Left colon (tissue), 2 donors: ENCODE measurements around the gene DUOX1. TPM values are rescaled to one million over a fixed set of nuclear protein-coding genes. Genes with fewer than 3 reads are reported as not detected.

Source experiments
- ATAC-seq: fragments of 200-7000 bp; cut with Tn5 transposase; one replicate; pipeline ENCODE4 v1.9.1; 2020; ENCODE audit warnings: mild to moderate bottlenecking, moderate library complexity
- DNase-seq, 2 donors: peaks; one replicate each; pipeline ENCODE4 v3.0.0-alpha.2; 2020
- intact Hi-C, 2 donors: fragments of 100-400 bp; cut with DNase I in 1 of 2; cut with micrococcal nuclease in 1 of 2; formaldehyde crosslinking; loops; one replicate each; pipeline versions ENCODE4 v1.11.2 to v1.14.0; 2022; cut with DNase I, micrococcal nuclease
- total RNA-seq, 2 donors: library from RNA; stranded (reverse); fragmentation: NEBNext Ultra II Directional; extraction: Animal tissue kit (Norgen Biotek cat#: 25700); gene quantifications; one replicate each; pipeline ENCODE4 v1.2.1, GENCODE V29; 2021
- donor health status: DM: no; HTN: no; CAD: no.
- donor health status: DM: yes; HTN: yes; CAD: no.

Gene DUOX1
- total RNA-seq, 2 donors from 2014 or later: 0.56 to 0.85 TPM

DNA sequence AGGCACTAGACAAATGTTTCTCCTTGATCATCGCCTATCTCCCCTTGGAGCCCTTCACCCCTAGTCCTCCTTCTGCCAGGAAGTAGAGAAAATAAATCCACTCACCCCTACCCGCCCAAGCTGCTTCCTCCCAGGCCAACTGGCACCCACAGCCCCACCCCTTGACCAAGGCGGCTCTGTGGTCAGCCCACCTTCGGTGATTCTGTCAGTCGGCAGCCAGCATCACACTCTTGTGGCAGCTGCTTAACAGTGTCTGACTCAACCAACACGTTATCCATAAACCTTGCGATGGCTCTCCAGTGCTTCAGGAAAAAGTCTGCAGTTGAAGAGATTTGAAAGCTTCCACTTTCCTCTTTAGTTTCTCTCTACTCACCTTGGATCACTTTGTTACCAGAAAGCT, 50.4 kb downstream of the DUOX1 start:
- intact Hi-C loops: no loop called here
- ATAC-seq (no peak), DNase-seq (peak in 1 of 2 donors; percentile 26)

DNA sequence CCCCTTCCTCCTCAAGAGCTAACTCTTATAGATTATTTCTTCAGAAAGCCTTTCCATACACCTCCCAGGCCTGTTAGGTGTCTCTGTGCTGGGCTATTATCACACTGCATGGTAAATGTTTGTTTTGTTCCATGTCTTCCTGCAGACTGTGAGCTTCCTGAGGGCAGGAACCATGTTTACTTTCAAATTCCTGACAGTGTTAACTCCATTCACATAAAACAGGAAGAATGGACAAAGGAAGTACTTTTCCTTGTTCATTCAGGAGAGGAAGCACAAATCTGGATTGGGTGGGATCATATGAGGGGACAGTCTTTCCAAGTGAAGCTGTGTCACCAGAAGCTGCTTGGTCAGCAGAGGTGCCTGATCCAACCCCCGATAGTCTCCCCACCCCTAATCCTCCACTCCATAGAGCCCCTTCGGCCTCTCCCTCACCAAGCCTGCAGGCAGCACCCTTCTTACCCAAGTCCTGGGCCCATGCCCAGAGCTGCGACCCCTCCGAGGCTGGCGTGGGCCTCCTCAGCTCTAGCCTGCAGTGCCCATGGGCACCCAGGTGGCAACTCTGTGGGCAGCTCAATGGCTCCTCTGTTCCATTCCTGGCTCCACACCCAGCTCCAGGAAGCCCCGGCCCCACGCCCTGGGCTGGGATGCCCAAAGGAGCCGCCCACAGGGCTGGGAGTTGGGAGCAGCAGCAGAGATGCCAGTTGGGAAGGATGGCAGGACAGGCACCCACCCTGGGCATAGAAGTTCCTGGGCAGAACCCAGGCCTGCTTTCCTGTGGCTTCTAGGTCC, 51.0 kb downstream of the DUOX1 start:
- intact Hi-C loops: no loop called here
- ATAC-seq (peak; percentile 11), DNase-seq (peak in 1 of 2 donors; percentile 12)

- intact Hi-C loops: no loop called here
- DNase-seq (peak in 1 of 2 donors; percentile 40), ATAC-seq (peak; percentile 33)
Observed at GRCh38 chr15:45181491-45182285, 51.9 kb downstream of the DUOX1 start.

- intact Hi-C loops: no loop called here
- ATAC-seq (no peak), DNase-seq (no peak)
Observed at GRCh38 chr15:45182996-45183395, 53.2 kb downstream of the DUOX1 start.

DNA sequence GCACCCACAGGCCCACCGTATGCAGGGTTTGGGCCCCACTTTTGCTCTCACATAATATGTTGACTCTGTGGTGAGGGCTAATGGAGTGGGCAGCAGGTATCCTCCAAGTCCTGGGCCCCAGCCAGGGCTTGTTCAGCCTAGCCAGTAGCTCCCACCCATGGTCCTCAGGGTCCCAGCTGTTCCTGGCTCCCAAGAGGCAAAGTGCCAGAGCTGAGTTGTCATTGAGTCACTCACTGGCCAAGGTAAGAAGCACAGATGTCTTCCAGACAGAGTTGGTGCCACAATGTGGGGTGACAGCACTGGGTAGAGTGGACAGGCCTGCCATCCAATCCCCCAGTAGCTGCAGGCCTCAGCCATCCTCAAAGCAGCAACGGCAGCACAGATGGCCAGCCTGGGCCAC, 53.7 kb downstream of the DUOX1 start:
- DNase-seq (no peak), ATAC-seq (no peak)
- intact Hi-C loops: no loop called here

DNA sequence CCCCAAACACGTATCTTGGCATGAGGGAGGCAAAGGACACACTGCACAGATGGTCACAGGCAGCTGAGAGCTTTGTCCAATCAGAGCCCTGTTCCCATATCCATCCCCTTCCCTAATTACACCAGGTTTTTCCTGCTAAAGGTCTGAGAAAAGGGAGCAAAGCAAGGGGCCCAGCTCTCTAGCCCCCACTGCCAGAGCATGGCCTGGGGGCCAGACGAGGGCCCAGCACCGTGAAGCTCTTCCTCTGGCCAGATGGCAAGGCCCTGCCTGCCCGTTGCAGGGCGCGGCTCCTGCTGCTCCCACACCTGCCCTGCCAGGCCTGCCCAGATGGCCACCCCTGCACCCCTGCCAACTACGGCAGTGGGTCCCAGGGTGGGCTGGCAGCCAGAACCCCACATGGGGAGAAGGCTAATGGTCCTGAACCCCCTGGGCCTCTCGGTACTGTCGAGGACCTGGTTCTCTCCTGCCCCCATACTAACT, 54.8 kb downstream of the DUOX1 start:
- intact Hi-C loops: no loop called here
- DNase-seq (no peak), ATAC-seq (peak; percentile 31)

DNA sequence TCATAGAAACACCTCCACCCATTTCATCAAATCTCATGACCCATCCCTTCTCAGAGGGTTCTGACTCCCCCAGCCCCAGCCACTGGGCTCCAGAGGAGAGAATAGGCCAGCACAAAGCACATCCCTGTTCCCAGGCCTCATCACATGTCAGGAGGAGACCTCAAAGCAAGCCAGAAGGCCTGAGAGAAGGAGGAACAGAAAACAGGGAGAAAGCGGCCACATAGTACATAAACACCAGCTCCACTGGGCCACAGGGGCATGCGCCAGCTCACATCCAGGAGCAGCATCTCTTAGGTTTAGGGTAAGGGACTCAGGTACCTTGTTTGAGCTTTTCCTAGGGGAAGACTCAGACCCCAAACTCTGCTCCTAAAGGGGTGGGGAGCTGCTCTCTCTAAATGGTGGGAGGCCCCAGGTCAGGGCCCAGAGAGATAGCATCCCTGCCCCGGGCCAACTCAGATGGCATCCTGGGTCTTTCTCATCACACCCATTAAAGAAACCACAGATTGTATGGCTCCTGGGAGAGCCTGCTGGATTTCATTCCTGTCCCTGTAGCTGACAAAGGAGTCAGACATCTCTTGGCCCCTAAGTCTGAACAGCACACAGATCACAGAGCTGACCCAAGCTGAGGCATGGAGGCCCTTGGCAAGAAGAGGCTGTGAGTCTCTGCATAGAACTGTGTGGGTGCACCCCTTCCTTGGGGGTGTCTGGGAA, 55.4 kb downstream of the DUOX1 start:
- intact Hi-C loops: no loop called here
- ATAC-seq (no peak), DNase-seq (no peak)

- intact Hi-C loops: no loop called here
- ATAC-seq: no peak
- DNase-seq: no peak
Observed at GRCh38 chr15:45185903-45186770, 56.3 kb downstream of the DUOX1 start.

DNA sequence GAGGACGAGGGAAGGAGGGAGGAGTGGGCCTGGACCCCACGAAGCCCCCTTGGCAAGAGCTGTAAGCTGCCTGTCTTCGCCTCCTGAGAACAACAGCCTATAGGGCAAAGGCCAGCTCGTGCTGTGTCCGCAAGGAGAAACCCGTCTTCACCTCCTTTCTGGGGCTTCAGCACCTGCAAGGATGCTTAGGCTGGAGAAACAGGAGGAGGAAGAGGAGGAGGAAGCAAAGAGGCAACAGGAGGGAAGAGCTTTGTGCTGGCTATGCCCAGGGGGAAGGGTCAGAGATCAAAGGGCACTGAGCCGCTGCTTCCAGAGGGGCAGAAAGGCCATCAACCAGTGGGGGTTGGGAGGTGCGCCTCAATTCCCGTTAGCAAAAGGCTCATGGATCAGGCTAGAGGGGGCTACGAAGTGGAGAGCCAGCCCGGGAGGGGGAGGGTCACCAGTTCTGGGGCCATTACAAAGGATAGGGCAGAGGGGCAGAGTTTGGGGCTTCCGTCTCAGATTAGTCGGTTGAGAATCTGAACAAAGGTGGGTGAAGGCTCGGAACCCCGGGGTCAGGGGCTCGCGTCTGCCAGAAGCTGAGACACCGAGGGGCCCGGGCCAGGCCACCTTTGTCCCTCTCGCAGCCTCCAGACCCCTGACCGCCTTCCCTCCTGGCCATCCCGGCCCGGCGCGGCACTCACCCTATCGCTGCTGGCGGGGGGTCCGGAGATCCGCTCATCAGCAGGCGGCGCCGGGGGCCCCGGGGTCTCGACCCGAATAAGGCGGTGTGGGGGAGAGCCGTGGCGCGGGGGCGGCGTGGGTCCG, 57.2 kb downstream of the DUOX1 start:
- ATAC-seq: no peak
- intact Hi-C loops: no loop called here
- DNase-seq: no peak

DNA sequence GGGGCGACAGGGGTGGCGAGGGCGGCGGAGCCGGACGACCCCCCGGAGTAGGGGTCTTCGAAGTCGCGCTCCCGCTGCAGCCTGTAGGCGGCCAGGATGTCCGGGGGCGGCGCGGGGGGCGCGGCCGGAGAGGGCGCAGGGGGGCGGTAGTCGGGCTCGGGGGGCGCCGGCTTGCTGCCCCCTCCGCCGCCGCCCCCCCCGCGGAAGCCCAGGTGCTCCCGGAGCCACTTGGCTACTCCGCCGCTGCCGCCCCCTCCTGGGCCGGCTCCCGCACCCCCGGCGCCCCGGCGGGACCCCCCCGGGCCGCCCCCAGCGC, 57.7 kb downstream of the DUOX1 start:
- DNase-seq (no peak), ATAC-seq (no peak)
- intact Hi-C loops: no loop called here

DNA sequence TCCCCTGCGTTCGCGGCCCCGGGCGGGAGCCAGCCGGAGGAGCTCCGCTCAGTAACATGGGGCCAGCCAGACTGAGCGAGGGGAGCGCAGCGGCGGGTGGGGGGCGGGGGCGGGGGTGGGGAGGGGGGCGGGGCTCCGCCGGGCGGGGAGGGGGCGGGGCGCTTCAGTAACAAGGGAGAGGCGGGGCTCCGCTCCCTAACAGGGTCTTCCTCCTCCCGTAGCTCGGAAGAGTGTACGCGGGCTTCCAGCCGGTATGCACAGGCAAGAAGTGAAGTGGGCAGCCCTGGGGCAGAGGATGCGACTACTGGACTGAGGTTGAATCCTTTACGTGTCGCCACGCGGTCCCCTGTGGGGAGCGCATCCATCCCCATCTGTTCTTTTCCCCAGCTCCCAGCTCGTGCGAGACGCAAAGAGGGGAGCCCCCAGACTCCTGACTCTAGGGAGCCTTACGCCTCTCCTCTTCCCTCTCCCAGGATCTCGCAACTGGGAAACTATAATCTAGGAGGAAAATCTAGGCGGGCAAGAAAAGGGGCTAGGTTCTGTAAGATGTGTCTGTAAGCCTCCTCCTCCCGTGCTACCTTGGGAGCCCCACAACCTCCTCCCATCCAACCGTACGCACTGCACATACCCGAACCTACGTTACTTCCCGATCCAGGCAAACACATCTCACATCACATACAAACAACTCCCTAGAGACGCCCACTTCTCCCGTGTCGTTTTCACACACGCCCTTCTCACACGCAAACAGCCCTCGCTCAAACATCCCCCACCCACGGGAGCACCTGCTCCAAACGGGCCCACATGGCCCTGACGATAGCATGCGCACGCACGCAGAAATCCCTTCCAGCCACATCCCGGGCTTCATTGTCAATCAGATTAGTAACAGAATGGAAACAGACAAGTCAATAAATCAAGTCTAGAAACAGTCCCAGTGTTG, 58.4 kb downstream of the DUOX1 start, which contains the start of gene SHF:
TSS of gene SHF (minus strand) at position 73 of the 937 bp plus-strand sequence. CDS start at position 58, 15 bp downstream.
- intact Hi-C loops: no loop called here
- peak; percentile 65 for ATAC-seq
- peak; percentile 70 to 73 for DNase-seq

- intact Hi-C loops: no loop called here
- ATAC-seq: no peak
Observed at GRCh38 chr15:45197512-45197911, 67.7 kb downstream of the DUOX1 start.

GRCh38 chr15:45198337-45199135, 68.7 kb downstream of the DUOX1 start:
- ATAC-seq (peak; percentile 68), DNase-seq (peak; percentile 92 to 96)
- intact Hi-C loops: no loop called here

More at GRCh38 chr15:45197512-45197911, 67.7 kb downstream of the DUOX1 start:
- no peak for DNase-seq

- DNase-seq: peak; percentile 52 to 53
- intact Hi-C loops: no loop called here
- ATAC-seq: peak; percentile 36
Observed at GRCh38 chr15:45199136-45199810, 69.5 kb downstream of the DUOX1 start.
